Endothelial cell (in vitro differentiated cells): Measurements from ENCODE around the gene SUSD6. TPM values are rescaled to one million over a fixed set of nuclear protein-coding genes. Genes with fewer than 3 reads are reported as not detected.

Experiments used
- DNase-seq: peaks from one replicate; pipeline ENCODE4 v3.0.0; 2021; ENCODE audit warnings: low spot score
- H3K27ac Mint-ChIP-seq: one replicate; pipeline ENCODE4 v1.8.0; 2021; ENCODE audit warnings: mixed read lengths, inconsistent platforms; ENCODE audit not compliant: unreplicated experiment
- H3K27me3 Mint-ChIP-seq: one replicate; pipeline ENCODE4 v1.8.0; 2021; ENCODE audit warnings: mild to moderate bottlenecking, moderate library complexity, mixed read lengths, inconsistent platforms; ENCODE audit not compliant: unreplicated experiment
- H3K36me3 Mint-ChIP-seq: one replicate; pipeline ENCODE4 v1.8.0; 2021; ENCODE audit warnings: mild to moderate bottlenecking, low read depth, mixed read lengths, inconsistent platforms; ENCODE audit not compliant: unreplicated experiment
- H3K4me1 Mint-ChIP-seq: one replicate; pipeline ENCODE4 v1.8.0; 2021; ENCODE audit warnings: mild to moderate bottlenecking, mixed read lengths, inconsistent platforms; ENCODE audit not compliant: unreplicated experiment
- H3K4me3 Mint-ChIP-seq: one replicate; pipeline ENCODE4 v1.8.0; 2021; ENCODE audit warnings: mild to moderate bottlenecking, mixed read lengths, inconsistent platforms; ENCODE audit not compliant: unreplicated experiment
- H3K9me3 Mint-ChIP-seq: one replicate; pipeline ENCODE4 v1.8.0; 2021; ENCODE audit warnings: mixed read lengths, inconsistent platforms; ENCODE audit not compliant: unreplicated experiment
- total RNA-seq: library from RNA; stranded (reverse); fragmentation: NEBNext Ultra II Directional; extraction: Animal tissue kit (Norgen Biotek cat#: 25700); gene quantifications from one replicate; pipeline ENCODE4 v1.2.1, GENCODE V29; 2021; ENCODE audit not compliant: unreplicated experiment
- TF ChIP-seq, protein P1 (sequence below): fragments of 200-600 bp; sonication (generic); IDR thresholded peaks from one replicate; pipeline ENCODE4 v1.5.0; 2021; ENCODE audit warnings: antibody characterized with exemption; ENCODE audit not compliant: unreplicated experiment

Gene SUSD6
- total RNA-seq, 1 donor from 2014 or later = 71.5 TPM

DNA sequence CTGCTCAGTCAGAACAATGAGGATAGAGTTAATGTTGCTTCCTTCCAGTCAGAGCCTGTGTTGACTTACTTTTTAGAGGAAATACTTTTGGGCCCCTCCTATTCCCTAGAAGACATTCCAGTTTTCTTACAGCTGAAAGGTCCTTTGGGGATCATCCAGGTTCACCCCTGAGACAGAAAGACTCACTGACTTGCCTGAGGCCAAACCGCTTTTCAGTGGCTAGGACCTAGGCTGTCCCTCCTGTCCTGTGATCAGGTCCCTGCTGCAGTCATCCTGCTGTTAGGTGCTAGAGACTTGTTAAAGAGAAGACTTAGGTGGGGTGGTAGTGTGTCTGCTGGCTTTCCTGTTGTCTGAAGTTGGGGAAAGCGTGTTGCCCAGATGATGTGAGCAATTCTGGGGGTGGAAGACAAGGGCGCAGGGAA, 39.6 kb downstream of the SUSD6 start:
- TF ChIP-seq, protein P1, sequence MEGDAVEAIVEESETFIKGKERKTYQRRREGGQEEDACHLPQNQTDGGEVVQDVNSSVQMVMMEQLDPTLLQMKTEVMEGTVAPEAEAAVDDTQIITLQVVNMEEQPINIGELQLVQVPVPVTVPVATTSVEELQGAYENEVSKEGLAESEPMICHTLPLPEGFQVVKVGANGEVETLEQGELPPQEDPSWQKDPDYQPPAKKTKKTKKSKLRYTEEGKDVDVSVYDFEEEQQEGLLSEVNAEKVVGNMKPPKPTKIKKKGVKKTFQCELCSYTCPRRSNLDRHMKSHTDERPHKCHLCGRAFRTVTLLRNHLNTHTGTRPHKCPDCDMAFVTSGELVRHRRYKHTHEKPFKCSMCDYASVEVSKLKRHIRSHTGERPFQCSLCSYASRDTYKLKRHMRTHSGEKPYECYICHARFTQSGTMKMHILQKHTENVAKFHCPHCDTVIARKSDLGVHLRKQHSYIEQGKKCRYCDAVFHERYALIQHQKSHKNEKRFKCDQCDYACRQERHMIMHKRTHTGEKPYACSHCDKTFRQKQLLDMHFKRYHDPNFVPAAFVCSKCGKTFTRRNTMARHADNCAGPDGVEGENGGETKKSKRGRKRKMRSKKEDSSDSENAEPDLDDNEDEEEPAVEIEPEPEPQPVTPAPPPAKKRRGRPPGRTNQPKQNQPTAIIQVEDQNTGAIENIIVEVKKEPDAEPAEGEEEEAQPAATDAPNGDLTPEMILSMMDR = no peak
- Mint-ChIP-seq H3K9me3 (no peaks in the 10 kb centered on the region), H3K4me3 (peak overlapping the region; percentile 75), H3K27ac (peak overlapping the region; percentile 95), H3K27me3 (peaks cover 7% of the 10 kb centered on the region), H3K36me3 (peaks cover 20% of the 10 kb centered on the region), H3K4me1 (peaks cover 89% of the 10 kb centered on the region)
- no peak for DNase-seq

DNA sequence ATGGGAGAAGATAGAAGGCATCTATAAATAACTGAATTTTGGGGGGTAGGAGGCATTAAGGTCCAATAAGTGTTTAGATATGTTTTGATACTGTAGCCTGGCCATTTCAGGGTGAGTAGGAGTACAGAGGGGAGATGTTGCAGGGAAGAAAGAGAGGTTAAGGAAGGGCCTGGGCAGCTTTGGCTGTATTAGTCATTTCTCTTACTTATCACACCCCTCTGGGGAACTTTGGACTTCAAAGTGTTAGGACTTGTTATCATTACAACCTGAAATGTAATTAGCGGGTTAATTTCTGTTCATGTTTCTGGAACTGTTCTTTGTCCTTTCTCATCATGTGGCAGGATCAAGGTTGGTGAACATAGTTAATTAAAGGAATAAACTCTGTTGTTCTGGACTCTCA, 40.3 kb downstream of the SUSD6 start:
- Mint-ChIP-seq H3K4me3 (peak overlapping the region; percentile 42), H3K9me3 (no peaks in the 10 kb centered on the region), H3K4me1 (peaks cover 92% of the 10 kb centered on the region), H3K36me3 (peaks cover 16% of the 10 kb centered on the region), H3K27me3 (peaks cover 7% of the 10 kb centered on the region), H3K27ac (peak overlapping the region; percentile 95)
- TF ChIP-seq, protein P1 = no peak
- no peak for DNase-seq

DNA sequence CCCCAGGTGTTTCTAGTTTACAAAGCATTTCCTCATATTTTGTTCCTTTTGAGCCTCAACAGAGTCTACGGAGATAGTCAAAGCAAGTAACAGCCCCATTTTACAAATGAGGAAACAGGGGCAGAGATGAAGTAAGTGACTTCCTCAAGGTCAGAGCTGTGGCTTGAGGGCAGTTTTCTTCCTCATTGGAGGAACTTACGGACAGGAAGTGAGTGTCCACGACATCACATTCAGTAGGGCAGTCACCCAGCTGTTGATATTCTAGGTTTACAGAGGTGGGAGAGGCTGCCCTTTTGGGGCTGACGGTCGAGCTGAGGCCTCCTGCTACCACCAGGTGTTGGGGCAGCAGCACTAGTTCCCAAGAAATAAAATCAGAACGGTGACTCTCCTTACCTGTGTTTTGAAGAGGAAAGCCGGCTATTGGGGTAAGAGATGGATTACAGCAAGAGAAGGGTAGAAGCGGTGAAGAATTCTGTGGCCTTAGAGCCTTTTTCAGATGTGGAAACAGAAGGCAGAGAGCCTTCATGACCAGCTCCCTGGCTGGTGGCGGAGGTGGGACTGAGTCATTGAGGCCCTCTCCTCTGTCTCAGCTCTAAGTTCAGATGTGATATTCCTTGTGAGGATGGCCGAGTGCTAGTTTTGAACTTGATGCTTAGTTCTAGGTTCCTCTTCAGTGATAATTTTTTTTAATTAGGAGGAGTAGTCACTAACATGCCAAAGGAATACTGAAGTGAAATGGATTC, 41.7 kb downstream of the SUSD6 start:
- H3K27ac Mint-ChIP-seq = peak overlapping the region; percentile 95
- DNase-seq = no peak
- H3K4me1 Mint-ChIP-seq = peaks cover 89% of the 10 kb centered on the region
- TF ChIP-seq, protein P1 = no peak
- peaks cover 7% of the 10 kb centered on the region for H3K27me3 Mint-ChIP-seq
- H3K4me3 Mint-ChIP-seq = peak overlapping the region; percentile 64
- no peaks in the 10 kb centered on the region for H3K9me3 Mint-ChIP-seq
- peaks cover 16% of the 10 kb centered on the region for H3K36me3 Mint-ChIP-seq

DNA sequence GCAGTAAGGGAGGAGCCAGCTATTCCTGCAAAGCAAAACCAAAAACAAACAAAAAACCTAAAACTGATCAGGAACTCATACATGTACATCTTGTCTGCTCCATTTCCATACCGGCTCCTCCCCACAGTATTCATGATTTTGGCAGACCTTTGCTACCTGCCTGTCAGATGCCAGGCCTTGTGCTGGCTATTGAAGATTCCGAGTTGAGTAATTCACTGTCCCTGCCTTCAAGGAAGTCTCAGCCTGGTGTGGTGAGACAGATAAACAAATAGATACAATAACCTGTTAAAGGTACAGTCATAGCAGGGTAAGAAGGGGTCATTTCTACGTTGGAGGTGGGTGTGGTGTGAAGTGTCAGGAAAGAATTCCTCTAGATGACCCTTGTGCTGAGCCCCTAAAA, 42.7 kb downstream of the SUSD6 start:
- DNase-seq = no peak
- H3K4me1 Mint-ChIP-seq = peaks cover 81% of the 10 kb centered on the region
- peaks cover 16% of the 10 kb centered on the region for H3K36me3 Mint-ChIP-seq
- peaks cover 7% of the 10 kb centered on the region for H3K27me3 Mint-ChIP-seq
- peak overlapping the region; percentile 57 for H3K4me3 Mint-ChIP-seq
- H3K27ac Mint-ChIP-seq = peak overlapping the region; percentile 72
- H3K9me3 Mint-ChIP-seq = no peaks in the 10 kb centered on the region
- TF ChIP-seq, protein P1 = no peak

DNA sequence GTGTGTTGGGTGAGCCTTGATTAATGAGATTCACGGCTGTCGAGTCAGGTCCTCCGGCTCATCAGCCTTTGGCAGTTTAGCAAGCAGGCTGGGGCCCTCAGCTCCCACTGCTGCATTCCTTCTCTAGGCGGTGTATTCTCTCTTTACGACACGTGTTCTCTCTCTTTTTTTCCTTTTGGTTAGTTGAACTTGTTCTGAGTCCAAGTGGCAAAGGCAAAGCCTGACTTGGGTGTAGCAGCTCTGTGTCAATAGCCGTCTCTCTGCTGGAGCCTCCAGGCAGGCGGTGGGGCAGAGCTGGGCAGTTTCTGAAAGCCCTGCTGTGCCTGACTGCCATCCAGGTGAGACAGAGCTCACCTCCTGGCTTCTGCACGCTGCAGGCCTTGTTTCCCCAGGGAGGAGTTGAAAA, 46.6 kb downstream of the SUSD6 start:
- peaks cover 26% of the 10 kb centered on the region for H3K36me3 Mint-ChIP-seq
- TF ChIP-seq, protein P1 = no peak
- H3K27ac Mint-ChIP-seq = peak overlapping the region; percentile 19
- peaks cover 74% of the 10 kb centered on the region for H3K4me1 Mint-ChIP-seq
- no peak overlapping the region for H3K4me3 Mint-ChIP-seq
- DNase-seq = no peak
- no peaks in the 10 kb centered on the region for H3K9me3 Mint-ChIP-seq
- no peaks in the 10 kb centered on the region for H3K27me3 Mint-ChIP-seq
